Spleen (tissue), 11 donors: Measurements from ENCODE around the gene MYPN. TPM values are rescaled to one million over a fixed set of nuclear protein-coding genes. Genes with fewer than 3 reads are reported as not detected.

ENCODE experiments used
- DNase-seq: peaks from one replicate; pipeline ENCODE4 v3.0.0-alpha.2; 2020
- H3K27ac ChIP-seq, 8 donors: fragments of 200-600 bp; sonication (generic) in 7 of 8; 1 replicate in 4 of 8; 2 replicates in 4 of 8; pipeline versions ENCODE4 v1.5.0 to v1.8.0; 2016 to 2021; ENCODE audit warnings: inconsistent platforms in 4 of 8, mild to moderate bottlenecking in 4 of 8, moderate library complexity in 1 of 8
- H3K27me3 ChIP-seq, 7 donors: fragments of 200-600 bp; sonication (generic) in 6 of 7; replicated peaks in 1 of 7; 1 replicate in 4 of 7; 2 replicates in 3 of 7; pipeline versions ENCODE4 v1.5.0 to v1.8.0; 2016 to 2021; ENCODE audit warnings: inconsistent platforms in 3 of 7, mild to moderate bottlenecking in 1 of 7
- H3K36me3 ChIP-seq, 6 donors: fragments of 200-600 bp; sonication (generic) in 5 of 6; 1 replicate in 4 of 6; 2 replicates in 2 of 6; pipeline versions ENCODE4 v1.5.0 to v1.8.0; 2016 to 2021; ENCODE audit warnings: inconsistent platforms in 2 of 6
- H3K4me1 ChIP-seq, 6 donors: fragments of 200-600 bp; sonication (generic) in 5 of 6; 1 replicate in 3 of 6; 2 replicates in 3 of 6; pipeline versions ENCODE4 v1.5.0 to v1.8.0; 2016 to 2021; ENCODE audit warnings: inconsistent platforms in 3 of 6
- H3K4me3 ChIP-seq, 8 donors: fragments of 200-600 bp; sonication (generic) in 7 of 8; 1 replicate in 4 of 8; 2 replicates in 4 of 8; pipeline versions ENCODE4 v1.5.0 to v1.8.0; 2016 to 2021; ENCODE audit warnings: inconsistent platforms in 4 of 8, mild to moderate bottlenecking in 4 of 8, moderate library complexity in 2 of 8
- H3K9me3 ChIP-seq, 8 donors: fragments of 200-600 bp; sonication (generic) in 7 of 8; 1 replicate in 4 of 8; 2 replicates in 4 of 8; pipeline versions ENCODE4 v1.5.0 to v1.8.0; 2016 to 2021; ENCODE audit warnings: inconsistent platforms in 4 of 8
- CTCF ChIP-seq, 11 experiments: fragments of 200-600 bp in 7 of 11; fragments of 450-650 bp in 4 of 11; sonication (generic) in 4 of 11; IDR thresholded peaks in 8 of 11; conservative IDR thresholded peaks in 3 of 11; 1 replicate in 7 of 11; 2 replicates in 4 of 11; pipeline versions ENCODE4 v1.4.0 to v1.8.0; 2016 to 2021; ENCODE audit warnings: antibody characterized with exemption in 11 of 11, inconsistent platforms in 4 of 11, mild to moderate bottlenecking in 1 of 11
- POLR2A ChIP-seq, 3 donors: fragments of 450-650 bp; IDR thresholded peaks; one replicate each; pipeline ENCODE4 v1.5.1; 2017; ENCODE audit warnings: antibody characterized with exemption in 3 of 3, mild to moderate bottlenecking in 1 of 3
- POLR2AphosphoS5 ChIP-seq, 3 donors: sonication (generic); formaldehyde crosslinking; IDR thresholded peaks; one replicate each; pipeline ENCODE4 v1.5.1; 2017; ENCODE audit warnings: antibody characterized with exemption in 3 of 3
- WGBS, 5 donors: extraction: QIAGEN DNeasy Blood & Tissue Kit in 3 of 5; methylation state at CpG; one replicate each; pipeline versions ENCODE4 v1.1.5 to v1.1.7; 2013 to 2018; 5-methylcytosine and 5-hydroxymethylcytosine counted together
- intact Hi-C: fragments of 100-400 bp; cut with DNase I; formaldehyde crosslinking; loops from one replicate; pipeline ENCODE4 v1.15.0; 2023; ENCODE audit warnings: low total_unique reads
- polyA plus RNA-seq, 3 donors: library from polyadenylated mRNA; stranded (reverse); fragments of 200-250 nt; gene quantifications; one replicate each; pipeline ENCODE4 v1.2.1, GENCODE V29; 2013
- total RNA-seq, 7 donors: library from RNA; depleted of rRNA in 3 of 7; stranded (reverse); fragments of >200 nt in 3 of 7; fragmentation: NEBNext Ultra II Directional in 4 of 7; extraction: Animal tissue kit (Norgen Biotek cat#: 25700) in 4 of 7; gene quantifications; one replicate each; pipeline versions ENCODE4 v1.1.0 to v1.2.1, GENCODE V29; 2016 to 2021
- donor health status: healthy with polysubstance abuse.
- donor health status: DM: no; HTN: no; CAD: no; lungs with moderate emphysema.
- donor health status: DM: no; HTN: no; CAD: no.
- donor health status: Bipolar disorder and iron deficiency.
- donor health status: healthy.
- donor health status: DM: no; HTN: no; CAD: no.
- donor health status: DM: yes; HTN: yes; CAD: no.

The MYPN gene
- total and polyA plus RNA-seq, 10 donors, result 0.03 to 0.94 (median 0.06) TPM; not detected in 5

- H3K36me3 ChIP-seq, result no peaks in the 10 kb centered on the region
- H3K4me1 ChIP-seq, result no peaks in the 10 kb centered on the region
- no peak overlapping the region for H3K4me3 ChIP-seq
- H3K27me3 ChIP-seq, result no peaks in the 10 kb centered on the region
- intact Hi-C loops, result no loop called here
- no peak for DNase-seq
- 85 to 92% (median 88%) methylated on average over 15 of the region's 15 CpGs for WGBS, 5 donors
- TF ChIP-seq POLR2AphosphoS5 (IDR thresholded peaks at IDR 0.05), result no peak
- TF ChIP-seq POLR2A (IDR thresholded peaks at IDR 0.05), result no peak
- TF ChIP-seq CTCF (IDR thresholded peaks at IDR 0.05 in 8 of 11, conservative IDR thresholded peaks at IDR 0.05 in 3 of 11), result no peak
- no peak overlapping the region for H3K27ac ChIP-seq
- no peaks in the 10 kb centered on the region for H3K9me3 ChIP-seq
Observed at GRCh38 chr10:68121020-68121743, 11.9 kb downstream of the MYPN start.

- no peak for DNase-seq
- H3K4me3 ChIP-seq, result no peak overlapping the region
- no peak overlapping the region for H3K27ac ChIP-seq
- no peaks in the 10 kb centered on the region for H3K9me3 ChIP-seq
- H3K36me3 ChIP-seq, result no peaks in the 10 kb centered on the region
- TF ChIP-seq CTCF (IDR thresholded peaks at IDR 0.05 in 8 of 11, conservative IDR thresholded peaks at IDR 0.05 in 3 of 11) (no peak), POLR2AphosphoS5 (IDR thresholded peaks at IDR 0.05) (no peak), POLR2A (IDR thresholded peaks at IDR 0.05) (no peak)
- intact Hi-C loops, result no loop called here
- no peaks in the 10 kb centered on the region for H3K27me3 ChIP-seq
- H3K4me1 ChIP-seq, result no peaks in the 10 kb centered on the region
- 84 to 91% (median 89%) methylated on average over 9 of the region's 9 CpGs for WGBS, 5 donors
Observed at GRCh38 chr10:68121852-68122251, 12.6 kb downstream of the MYPN start.

GRCh38 chr10:68124718-68125117, 15.4 kb downstream of the MYPN start:
- Histone ChIP-seq H3K27me3 (no peaks in the 10 kb centered on the region), H3K9me3 (no peaks in the 10 kb centered on the region), H3K4me3 (no peak overlapping the region), H3K36me3 (no peaks in the 10 kb centered on the region), H3K4me1 (no peaks in the 10 kb centered on the region), H3K27ac (no peak overlapping the region)
- no peak for DNase-seq
- intact Hi-C loops, result no loop called here
- TF ChIP-seq CTCF (IDR thresholded peaks at IDR 0.05 in 8 of 11, conservative IDR thresholded peaks at IDR 0.05 in 3 of 11) (no peak), POLR2AphosphoS5 (IDR thresholded peaks at IDR 0.05) (no peak), POLR2A (IDR thresholded peaks at IDR 0.05) (no peak)
- 78 to 88% (median 83%) methylated on average over 3 of the region's 3 CpGs for WGBS, 5 donors

GRCh38 chr10:68125772-68126171, 16.5 kb downstream of the MYPN start:
- H3K4me3 ChIP-seq, result no peak overlapping the region
- no peak for DNase-seq
- no peaks in the 10 kb centered on the region for H3K4me1 ChIP-seq
- H3K27ac ChIP-seq, result no peak overlapping the region
- 38 to 63% (median 61%) methylated on average over 1 of the region's 1 CpG for WGBS, 5 donors
- intact Hi-C loops, result no loop called here
- no peaks in the 10 kb centered on the region for H3K36me3 ChIP-seq
- TF ChIP-seq POLR2A (IDR thresholded peaks at IDR 0.05) (no peak), POLR2AphosphoS5 (IDR thresholded peaks at IDR 0.05) (no peak), CTCF (IDR thresholded peaks at IDR 0.05 in 8 of 11, conservative IDR thresholded peaks at IDR 0.05 in 3 of 11) (no peak)
- H3K9me3 ChIP-seq, result no peaks in the 10 kb centered on the region
- H3K27me3 ChIP-seq, result no peaks in the 10 kb centered on the region
